ENCODE measurements around the gene ADCK1.

DNA sequence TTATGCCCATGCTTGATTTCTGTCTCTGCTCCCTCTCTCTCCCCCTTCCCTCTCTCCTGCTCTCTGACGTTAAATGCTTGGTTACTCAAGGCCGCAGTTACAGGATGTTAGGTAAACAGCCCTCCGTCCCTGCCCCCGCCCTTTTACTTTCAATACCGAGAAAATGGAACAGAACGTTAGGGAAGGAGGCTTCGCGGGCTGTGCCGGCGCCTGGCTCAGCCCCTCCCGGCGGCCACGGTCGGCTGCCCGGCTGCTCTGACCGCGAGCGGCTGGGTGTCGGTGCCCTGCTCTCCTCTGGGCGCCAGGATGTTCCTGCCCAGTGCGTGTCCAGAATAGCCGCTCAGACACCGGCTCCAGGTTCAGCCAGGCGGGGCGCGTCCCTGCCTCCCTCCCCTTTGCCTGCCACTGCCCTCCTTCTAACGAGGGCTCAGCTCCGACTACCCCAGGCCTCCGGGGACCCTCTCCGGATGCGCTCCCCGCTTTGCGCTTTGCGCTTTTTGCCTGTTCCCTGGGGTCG is 166.1 kb downstream of the ADCK1 start:
- TF ChIP-seq CTCF (IDR thresholded peaks at IDR 0.05) (no peak), POLR2A (IDR thresholded peaks at IDR 0.05) (no peak), POLR2AphosphoS5 (IDR thresholded peaks at IDR 0.05; ENCODE audit: insufficient read depth in 1 of 2, low read depth in 1 of 2) (no peak)

All from vagina (tissue), 2 donors.